Skin of body (tissue), 3 donors: ENCODE measurements around the gene ABHD17C. TPM values are rescaled to one million over a fixed set of nuclear protein-coding genes. Genes with fewer than 3 reads are reported as not detected.

ENCODE experiments used
- DNase-seq: peaks from one replicate; lab custom pipeline; 2025; lab: John Stamatoyannopoulos, UW
- small RNA-seq: library from RNA; depleted of rRNA; stranded (forward); fragments of <200 nt; gene quantifications from one replicate; pipeline ENCODE3, GENCODE V24; 2014; ENCODE audit warnings: low replicate concordance
- total RNA-seq: library from RNA; depleted of rRNA; stranded (reverse); fragments of >200 nt; gene quantifications from one replicate; pipeline ENCODE4 v1.2.3, GENCODE V29; 2014

The ABHD17C gene
- total RNA-seq, 1 donor from 2014 or later = 6.8 TPM

DNA sequence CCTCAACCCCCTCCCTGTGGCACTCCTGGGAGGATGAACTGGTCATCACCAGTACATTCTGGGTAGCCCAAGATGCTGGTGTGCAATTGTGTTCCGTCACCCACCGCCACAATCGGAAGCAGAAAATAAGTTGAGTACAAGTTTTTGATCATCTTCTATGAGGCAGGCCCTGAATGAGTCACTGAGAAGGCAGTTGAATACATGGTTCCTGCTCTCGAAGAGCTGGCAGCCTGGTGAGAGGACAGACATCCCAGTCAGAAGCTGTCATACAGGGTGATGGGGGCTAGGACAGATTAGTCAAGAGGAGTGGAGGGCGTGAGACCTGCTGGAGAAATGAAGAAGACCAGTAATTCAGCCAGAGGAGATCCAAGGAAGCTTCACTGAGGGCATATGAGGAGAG lies 90.2 kb downstream of the ABHD17C start:
- no peak for DNase-seq

DNA sequence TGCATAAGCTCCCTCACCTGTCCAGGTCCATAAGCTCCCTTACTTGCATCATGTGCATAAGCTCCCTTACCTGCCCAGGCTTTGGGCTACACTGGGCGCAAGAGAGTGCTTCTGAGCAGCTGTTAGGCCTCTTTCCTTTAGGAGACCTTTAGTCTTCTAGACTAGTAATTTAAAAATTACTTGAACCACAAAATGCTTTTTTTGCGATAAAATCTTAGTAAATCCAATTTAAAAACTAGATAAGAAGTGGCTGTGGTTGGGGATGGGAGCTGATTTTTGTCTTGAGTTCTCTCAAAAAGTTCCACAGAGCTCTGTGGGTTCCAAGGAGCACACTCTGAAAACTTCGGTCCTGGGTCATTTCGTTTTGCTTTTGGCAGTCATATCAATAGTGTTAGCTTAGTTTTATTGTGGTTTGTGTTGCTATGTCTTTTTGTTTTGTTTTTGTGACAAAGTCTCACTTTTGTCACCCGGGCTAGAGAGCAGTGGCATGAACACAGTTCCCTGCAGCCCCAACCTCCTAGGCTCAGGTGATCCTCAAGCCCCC lies 90.8 kb downstream of the ABHD17C start:
- DNase-seq = no peak

DNA sequence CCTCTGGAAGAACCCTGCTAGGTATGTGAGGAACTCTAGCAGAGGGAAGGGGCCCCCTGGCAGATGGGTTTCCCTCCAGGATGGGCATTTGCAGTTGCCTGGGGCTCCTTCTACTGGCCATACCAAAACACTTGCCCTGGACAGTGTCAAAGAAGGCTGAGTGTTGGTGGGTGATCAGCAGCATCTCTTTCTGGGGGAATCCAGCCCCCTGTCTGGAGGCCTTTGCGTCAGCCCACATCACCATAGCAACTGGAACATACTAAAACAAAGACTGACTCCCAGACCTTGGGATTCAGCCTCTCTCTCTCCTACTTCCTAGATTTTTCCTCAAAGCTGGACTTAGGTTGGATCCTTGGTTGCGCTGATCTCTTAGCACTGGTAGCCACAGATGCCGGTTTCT lies 92.2 kb downstream of the ABHD17C start:
- no peak for DNase-seq

DNA sequence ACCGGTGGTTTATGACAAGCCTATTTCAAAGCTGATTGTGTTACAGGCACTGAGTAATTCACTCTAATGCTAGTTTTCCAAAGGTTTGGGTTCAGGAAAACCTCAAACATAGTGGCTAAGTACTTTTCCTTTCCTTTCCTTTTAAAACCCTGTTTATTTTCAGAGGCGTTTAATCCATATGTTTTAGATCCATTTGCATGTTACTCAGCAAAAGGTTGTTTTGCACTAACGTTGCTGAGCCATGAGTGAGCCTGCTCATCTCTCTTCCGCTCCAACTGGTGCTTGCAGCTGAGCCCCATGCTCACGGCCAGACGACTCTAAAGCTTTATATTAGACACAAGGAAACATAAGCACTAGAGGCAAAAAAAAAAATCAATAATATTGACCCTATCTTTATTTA lies 93.4 kb downstream of the ABHD17C start:
- no peak for DNase-seq

DNA sequence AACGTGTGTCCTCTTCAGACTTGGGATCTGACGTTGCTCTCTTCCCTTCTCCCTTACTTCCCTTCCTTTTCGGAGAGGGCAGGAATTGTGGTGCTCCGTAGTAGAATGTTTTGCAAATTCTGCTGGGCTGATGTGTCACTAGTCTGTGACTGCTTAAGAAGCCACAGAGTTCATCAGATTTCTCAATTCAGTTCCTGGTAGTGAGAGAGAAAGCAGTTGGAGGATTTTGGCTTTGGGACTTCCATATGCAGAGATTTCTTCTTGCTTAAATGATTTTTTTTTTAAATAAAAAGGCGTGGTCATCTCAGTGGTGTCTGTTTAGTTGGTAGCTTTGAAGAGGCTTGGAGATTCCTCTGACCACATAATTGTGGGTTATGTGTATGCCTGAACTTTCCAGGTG lies 94.2 kb downstream of the ABHD17C start:
- no peak for DNase-seq

DNA sequence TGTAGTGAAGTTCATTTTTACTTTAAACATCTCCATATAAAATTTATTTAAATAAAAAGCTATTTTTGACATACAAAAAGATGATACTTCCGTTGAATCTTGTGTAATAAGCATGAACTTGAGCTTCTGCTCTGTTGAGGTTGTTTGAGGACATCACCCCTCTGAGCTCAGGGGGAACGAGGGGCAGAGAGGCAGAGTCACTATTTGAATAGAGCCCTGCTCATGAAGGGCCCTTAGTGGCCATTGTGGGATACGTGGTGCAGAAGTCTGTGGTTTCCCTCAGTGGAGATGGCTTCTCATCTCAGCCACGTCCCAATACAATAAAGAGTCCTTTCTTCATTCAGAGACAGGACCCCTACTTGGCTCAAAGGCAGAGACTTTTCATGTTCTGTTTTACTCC lies 94.7 kb downstream of the ABHD17C start:
- no peak for DNase-seq

DNA sequence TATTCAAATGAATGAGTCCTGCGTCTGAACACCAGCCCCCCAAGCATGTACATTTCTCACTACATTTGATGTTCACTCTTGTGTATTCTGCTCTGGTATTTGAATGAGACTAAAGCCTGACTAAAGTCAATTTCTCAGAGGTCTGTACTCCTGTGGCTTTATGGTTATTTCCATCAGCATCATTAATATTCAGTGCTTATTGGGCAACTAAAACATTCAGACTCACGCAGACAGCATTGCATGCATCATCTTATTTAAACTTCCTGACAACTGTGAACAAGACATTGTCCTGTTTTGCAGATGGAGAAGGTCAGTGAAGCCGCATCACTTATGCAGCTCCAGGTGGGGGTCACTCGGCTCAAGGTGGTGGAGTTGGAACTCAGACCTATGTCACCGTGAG lies 95.1 kb downstream of the ABHD17C start:
- no peak for DNase-seq

DNA sequence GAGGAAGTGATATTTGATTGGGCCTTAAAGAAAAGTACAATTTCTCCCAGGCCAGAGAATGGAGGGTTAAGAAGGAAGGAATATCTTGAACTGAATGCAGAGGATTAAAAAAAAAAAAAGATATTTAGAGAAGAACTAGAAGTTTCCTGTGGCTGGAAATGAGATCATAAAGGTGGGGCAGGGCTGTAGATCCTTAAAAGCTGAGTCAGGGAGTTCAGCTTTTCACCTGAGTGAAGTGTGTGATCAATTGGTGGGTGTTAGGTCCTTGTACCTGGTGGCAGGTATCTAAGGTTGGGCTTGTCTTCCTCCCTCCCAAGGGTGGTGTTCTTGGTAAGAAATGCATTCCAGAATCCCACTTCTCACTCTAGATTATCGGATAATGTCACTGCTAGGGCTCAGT lies 95.9 kb downstream of the ABHD17C start:
- no peak for DNase-seq

DNA sequence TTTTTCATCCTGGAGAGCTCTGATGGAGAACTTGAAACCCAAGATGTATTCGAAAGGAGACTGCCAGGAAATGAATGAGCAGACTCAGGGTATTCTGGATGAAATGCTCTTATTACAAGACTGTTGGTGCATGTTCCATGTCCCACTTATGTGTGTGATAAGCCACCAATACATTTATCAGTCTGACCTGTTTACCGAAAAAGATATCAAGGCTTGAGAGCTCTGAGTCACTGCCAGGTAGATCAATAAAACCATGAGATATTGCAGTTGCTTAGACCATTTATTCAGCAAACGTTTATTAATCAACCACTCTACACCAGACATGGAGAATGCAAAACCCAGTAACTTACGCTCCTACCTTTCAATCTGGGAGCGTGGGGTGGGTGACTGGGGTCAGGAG lies 101.3 kb downstream of the ABHD17C start:
- no peak for DNase-seq

DNA sequence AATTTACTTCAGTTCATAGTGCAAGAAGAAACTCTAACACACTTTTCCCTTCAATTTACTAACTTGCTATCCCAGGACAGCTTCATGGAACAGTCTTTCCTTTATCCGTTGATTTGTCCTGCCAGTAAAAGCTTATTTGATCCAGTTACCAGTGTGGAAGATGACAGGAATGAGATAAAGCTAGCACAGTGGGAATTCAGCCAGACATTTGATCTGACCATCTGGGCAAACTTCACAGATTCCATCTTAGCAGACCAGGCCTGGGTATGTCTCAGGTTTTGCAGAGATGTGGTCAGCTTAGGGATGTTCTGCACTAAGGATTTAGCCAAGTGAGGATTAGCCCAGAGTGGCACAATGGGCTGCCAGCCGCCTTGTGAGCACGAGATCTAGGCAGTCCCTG lies 103.8 kb downstream of the ABHD17C start:
- no peak for DNase-seq

DNA sequence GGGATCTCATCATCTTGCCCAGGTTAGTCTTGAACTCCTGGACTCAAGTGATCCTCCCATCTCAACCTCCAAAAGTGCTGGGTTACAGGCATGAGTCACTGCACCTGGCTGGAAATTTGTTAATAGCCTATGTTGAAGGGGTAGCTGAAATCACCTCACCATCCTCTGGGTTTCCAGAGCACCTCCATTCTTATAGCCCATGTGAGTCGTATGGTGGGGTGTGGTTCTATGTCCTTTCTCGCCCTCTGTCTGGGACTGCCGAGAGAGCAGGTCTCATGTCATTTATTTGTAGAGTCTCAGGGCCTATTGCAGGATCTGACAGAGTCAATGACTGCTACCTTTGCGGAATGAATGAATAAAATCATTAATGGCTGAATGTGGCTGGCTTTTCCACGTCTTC lies 105.0 kb downstream of the ABHD17C start:
- DNase-seq = no peak

DNA sequence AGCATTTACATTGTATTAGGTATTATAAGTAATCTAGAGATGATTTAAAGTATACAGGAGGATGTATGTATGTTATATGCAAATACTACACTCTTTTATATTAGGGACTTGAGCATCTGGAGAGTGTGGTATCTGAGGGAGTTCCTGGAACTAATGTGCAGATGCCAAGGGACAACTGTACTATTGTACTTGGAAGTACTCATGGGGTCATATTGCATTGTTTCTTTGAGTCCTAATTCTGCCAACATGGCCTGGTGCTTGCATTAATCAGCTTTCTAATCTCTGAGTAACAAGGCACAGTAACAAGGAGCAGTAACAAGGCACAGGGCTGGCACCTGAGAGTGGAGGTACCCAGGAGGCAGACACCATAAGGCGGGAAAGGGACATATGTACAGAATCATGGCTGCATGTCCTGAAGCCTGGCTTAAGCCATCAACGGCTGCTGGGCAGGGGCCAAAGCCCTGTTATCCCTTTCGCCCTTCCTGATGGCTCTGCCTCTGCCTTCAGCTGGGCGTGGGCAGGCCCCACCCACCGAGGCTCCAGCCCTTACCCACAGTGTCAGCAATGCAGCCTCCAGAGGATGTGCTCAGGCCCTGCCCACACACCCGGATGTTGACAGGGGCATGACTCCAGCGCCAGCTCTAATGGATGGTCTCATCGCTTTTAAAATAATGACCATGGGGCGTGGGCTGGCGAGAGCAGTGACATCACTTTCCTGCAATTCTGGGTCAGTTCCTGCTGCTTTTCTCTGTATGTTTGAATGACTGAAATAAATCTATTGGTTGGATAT lies 107.0 kb downstream of the ABHD17C start:
- no peak for DNase-seq

DNA sequence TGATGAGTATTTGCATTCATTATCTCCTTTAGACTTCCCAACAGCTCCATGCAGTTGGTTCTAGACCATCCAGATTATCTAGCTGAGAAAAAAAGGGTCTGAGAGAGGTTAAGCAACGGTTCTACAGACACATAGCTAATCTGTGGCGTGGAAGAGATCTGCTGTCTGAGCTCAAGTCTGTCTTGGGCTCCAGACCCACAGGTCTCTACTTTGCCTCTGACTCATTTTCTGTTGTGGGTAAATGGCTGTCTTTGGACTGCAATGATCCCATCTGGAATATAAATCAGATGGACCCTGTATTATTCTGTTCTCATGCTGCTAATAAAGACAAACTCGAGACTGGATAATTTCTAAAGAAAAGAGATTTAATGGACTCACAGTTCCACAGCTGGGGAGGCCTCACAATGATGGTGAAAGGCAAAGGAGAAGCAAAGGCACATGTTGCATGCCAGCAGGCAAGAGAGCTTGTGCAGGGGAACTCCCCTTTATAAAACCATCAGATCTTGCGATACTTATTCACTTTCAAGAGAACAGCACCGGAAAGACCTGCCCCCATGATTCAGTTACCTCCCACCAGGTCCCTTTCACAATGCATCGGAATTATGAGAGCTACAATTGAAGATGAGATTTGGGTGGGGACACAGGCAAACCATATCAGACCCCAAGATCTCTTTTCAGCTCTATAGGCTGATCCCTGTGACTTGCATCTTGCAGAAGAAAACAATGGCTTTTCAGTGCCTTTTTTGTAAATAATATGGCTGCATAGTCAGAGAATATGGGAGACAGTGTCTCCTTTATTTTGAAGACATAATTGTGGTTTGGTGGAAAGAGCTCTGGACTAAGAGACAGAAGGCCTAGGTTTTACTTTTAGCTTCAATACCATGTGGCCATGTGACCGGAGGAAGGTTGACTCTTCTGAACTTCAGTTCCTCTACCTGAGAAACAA lies 108.7 kb downstream of the ABHD17C start:
- no peak for DNase-seq

DNA sequence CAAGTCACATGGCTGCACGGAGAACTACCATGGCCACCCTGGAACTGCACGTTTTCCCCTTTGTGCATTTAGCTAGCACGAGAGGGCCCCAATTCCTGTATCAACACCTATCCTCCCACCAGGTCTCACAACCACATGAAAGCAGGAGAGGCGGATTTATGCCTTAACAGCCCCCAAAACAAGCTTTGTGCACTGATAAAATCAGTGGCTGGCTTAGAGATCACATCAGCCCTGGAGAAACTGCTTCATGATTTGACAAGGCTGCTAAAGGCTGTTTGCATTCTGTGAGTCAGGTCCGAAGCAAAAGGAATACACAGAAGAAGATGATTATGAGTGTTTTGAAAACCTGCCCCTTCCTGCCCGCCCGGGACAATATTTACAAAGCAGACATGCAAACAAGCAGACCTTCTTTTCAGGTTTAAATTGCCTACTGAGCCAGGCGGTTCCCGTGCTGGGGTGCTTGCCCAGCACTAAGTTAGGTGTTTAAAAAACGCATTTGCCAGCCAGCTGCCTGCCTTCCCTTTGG lies 109.9 kb downstream of the ABHD17C start:
- DNase-seq = no peak

Small RNA genes within 50 kb of the gene (small RNA-seq; reads per million reads assigned to genes)
- gene RNU6-380P = not detected

Other genes with a start within 250 kb of the ABHD17C start
- gene CEMIP, start 84.1 kb downstream of the ABHD17C start, total RNA-seq = 6.5 TPM